HG03066 (cell line): Measurements from ENCODE around the gene FHOD3.

ENCODE experiments used
- ATAC-seq: cut with Tn5 transposase; IDR thresholded peaks from one replicate; pipeline ENCODE4 v1.9.1; 2021; ENCODE audit warnings: low read depth; ENCODE audit not compliant: unreplicated experiment

Gene FHOD3

GRCh38 chr18:36403896-36404820, 106.6 kb downstream of the FHOD3 start:
- ATAC-seq, result no peak

DNA sequence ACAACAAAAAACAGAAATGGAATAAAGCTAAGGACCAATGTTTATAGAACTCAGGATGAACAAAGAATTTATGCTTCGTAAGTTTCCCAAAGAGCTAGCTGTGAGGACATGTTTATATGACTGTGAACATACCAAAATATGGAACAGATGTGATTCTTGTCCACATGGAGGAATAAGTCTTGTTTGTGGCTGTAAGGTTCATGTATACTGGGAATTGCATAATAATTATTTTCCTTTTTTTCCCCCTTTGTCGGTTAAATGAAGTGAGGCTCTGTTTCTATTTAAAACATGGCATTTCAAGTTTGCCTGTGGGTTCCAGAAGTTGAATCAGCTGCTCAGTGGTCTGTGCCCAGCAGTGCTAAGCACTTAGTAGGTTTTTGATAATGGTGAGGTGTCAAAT, 108.1 kb downstream of the FHOD3 start:
- no peak for ATAC-seq

- no peak for ATAC-seq
Measured at GRCh38 chr18:36406805-36407204, 109.3 kb downstream of the FHOD3 start.

GRCh38 chr18:36408606-36409005, 111.1 kb downstream of the FHOD3 start:
- ATAC-seq, result no peak

GRCh38 chr18:36409779-36410178, 112.3 kb downstream of the FHOD3 start:
- ATAC-seq, result no peak

DNA sequence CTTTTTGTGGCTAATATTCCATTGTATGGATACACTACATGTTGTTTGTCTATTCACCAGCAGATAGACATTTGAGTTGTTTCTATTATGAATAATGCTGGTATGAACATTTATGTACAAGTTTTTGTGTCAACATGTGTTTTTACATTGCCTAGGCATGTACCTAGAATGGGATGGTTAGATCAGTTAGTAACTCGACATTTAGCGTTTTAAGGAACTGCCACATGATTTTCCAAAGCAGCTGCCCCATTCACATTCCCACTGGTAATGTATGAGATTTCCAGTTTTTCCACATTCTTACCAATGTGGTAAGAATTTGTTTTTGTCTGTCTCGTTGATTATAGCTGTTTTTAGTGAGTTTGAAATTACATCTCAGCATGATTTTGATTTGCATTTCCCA, 112.8 kb downstream of the FHOD3 start:
- no peak for ATAC-seq

GRCh38 chr18:36411745-36412168, 114.2 kb downstream of the FHOD3 start:
- ATAC-seq, result no peak

DNA sequence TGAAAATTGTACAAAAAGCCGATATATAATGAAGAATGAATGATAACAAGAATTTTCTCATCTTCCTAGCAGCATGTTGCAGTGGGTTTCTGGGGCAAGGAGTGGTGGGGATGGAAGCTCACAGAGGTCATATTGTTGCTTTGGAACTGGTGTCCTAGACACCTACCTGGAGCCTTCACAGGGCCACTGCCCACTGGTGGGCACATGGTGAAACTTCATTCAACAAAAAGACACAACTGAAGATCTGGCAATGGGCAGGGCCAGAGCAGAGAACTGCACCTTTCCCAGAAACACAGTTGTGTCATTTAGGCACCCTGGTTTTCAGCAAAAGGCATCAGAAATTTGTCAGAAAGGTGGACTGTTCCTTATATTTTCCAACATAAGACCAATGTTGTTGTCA, 115.3 kb downstream of the FHOD3 start:
- ATAC-seq, result no peak

- no peak for ATAC-seq
Measured at GRCh38 chr18:36415171-36415570, 117.7 kb downstream of the FHOD3 start.

DNA sequence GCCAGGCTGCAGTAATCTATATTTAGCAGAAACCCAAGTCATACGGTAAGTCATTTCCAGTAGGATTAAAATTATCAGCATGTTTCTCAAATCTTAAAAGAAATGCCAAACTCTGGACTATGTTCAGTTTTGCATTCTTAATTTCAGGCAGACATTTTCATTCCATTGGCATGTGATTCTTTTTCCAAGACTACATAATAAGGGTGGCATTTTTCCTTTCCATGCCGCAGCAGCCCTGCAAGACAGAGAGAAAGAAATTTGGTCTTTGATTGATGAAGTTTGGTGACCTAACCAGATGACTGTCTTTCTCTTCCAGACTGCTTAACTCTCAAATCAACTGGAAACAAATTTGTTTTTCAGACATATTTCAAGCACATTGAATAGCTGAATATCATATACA, 118.1 kb downstream of the FHOD3 start:
- no peak for ATAC-seq

DNA sequence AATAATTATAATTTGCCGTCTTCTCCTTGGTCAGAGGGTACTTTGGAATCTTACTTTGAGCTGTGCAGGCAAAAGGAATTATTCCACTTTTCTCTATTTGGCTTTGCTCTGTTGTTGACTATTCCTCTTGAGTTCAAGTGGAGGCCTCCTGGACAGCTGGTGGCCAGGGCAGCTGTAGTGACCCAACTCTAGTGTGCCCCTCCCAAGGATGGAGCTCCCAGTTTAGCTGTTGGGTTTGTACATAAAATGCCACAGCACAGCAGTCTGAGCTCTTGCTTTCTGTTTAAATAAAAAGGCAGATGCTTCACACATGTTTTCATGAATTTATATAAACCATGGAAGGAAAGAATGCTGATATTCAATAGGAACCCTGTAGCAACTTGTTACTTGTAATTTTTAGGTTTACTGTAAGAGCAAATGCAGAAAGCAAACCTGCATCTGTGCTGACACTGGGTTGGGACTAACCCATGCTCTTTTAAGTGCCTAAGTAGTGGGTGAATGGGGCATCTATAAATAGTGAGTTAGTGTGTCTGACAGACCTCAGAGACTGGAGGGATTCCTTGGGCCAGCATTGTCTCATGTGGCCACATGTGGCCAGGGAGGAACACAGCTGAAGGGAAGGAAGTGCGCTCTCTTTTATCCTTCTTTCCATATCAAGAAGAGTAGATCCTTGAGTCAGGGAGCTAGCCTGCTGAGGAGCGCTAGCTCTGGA, 121.8 kb downstream of the FHOD3 start:
- ATAC-seq, result no peak

- ATAC-seq, result no peak
Measured at GRCh38 chr18:36419900-36420531, 122.5 kb downstream of the FHOD3 start.

DNA sequence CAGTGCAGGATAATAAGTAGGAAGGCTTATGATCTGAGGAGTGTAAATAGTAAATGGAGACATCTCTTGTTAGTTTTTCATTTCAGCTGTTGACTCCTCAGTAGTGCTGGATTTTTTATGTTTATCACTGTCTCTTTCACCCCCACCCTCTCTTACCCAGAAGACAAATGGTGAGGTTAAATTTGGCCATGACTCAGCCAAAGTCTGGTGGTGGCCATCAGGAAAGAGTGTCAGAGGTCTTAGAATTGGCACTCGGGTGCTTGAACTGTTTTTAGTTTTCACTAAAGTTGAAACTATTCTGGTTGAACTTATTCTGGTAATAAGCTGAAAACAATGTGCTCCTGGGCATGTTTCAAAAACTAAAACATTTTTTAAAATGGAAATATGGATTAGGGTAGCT, 123.3 kb downstream of the FHOD3 start:
- ATAC-seq, result no peak

DNA sequence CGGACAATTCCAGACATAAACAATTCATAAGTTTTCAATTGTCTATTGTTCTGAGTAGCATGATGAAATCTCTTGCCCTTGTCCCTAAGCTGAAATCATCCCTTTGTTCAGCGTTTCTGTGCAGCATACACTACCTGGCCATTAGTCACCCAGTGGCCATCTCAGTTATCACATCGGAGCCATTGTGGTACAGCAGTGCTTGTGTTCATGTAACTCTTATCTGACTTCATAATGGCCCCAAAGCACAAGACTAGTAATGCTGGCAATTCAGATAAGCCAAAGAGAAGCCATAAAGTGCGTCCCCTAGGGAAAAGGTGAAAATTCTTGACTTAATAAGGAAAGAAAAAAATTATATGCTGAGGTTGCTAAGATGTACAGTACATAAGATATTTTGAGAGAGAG, 127.2 kb downstream of the FHOD3 start:
- no peak for ATAC-seq

- no peak for ATAC-seq
Measured at GRCh38 chr18:36427369-36427768, 129.9 kb downstream of the FHOD3 start.

- ATAC-seq, result no peak
Measured at GRCh38 chr18:36427831-36428230, 130.3 kb downstream of the FHOD3 start.

DNA sequence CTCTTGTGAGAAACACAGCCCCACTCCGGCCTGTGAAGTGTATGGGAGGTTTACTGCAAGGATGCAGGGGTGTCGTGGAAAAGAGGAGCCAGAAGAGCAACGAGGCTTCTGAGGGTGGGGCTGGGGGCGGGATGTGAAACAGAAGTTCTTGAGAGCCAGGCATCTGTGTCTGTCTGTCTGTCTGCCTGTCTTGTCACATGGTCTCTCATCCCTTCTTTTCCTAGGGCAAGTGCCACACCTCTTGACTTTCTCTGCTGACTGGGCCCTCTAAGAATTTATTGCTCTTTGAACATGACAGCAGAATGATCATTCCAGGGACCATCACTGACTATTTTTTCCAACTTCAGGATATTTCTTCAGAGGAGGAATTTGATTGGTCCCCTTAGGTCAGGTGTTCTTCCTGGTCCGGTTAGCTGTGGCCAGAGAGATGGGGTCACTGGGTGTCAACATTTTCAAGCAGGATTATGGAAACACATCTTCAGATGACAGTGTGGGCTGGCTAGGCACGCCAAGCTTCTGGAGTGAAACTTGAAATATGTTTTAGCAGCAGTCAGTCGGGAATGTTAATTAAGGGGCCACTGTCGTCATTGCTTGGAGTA, 131.0 kb downstream of the FHOD3 start:
- ATAC-seq, result no peak

DNA sequence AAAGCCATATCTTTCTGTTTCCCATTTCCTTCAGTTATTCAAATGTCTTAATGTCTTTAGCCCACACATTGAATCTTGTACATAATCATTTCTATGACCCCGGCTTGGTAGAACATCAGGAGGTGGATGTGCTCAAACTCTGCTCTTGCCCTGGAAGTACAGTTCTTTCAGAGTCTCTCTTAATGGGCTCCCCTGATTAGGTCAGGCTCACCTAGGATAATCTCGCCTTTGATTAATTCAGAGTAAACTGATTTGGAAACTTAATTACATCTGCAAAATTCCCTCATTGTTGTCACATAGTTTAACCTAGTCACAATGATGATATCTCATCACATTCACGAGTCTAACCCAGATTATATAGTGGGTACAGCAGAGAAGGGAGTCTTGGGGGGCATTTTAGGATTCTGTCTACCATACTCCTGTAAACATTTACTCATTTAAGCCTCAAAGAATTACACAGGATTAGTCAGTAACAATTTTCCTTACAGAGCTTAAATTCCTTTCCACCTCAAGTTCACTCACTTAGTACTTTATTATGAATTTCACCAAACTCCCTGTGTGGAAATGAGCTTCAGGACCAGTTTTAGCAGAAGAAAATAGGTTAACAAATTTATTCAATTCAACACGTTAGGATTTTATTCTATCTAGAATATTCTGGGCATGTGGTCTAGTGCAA, 135.5 kb downstream of the FHOD3 start:
- no peak for ATAC-seq

DNA sequence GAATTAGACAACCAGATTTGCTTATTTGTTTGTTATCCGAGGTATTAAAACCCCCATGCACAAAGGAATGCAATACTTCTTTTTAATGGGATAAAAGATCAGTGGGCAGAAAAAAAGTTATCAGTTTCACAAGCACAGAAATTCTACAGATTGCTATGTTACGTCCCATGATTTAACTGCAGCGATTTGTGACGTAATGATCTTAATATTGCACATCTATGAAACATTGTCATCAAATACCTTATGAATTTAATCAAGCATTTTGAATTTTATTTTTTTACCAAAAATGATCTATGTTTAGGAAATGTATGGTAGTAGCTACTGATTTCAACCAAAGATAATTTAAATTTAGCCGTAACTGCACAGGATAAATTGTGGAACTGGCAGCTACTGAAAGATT, 138.9 kb downstream of the FHOD3 start:
- no peak for ATAC-seq

GRCh38 chr18:36440614-36441013, 143.1 kb downstream of the FHOD3 start:
- no peak for ATAC-seq
